Raji (cell line): Measurements from ENCODE around the gene MACROD1.

Experiments
- POLR2A ChIP-seq: IDR thresholded peaks from 2 replicates; pipeline ENCODE4 v1.6.1; 2011; ENCODE audit warnings: low read depth, low read length, control low read depth; ENCODE audit not compliant: insufficient read depth

The MACROD1 gene, protein sequence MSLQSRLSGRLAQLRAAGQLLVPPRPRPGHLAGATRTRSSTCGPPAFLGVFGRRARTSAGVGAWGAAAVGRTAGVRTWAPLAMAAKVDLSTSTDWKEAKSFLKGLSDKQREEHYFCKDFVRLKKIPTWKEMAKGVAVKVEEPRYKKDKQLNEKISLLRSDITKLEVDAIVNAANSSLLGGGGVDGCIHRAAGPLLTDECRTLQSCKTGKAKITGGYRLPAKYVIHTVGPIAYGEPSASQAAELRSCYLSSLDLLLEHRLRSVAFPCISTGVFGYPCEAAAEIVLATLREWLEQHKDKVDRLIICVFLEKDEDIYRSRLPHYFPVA

DNA sequence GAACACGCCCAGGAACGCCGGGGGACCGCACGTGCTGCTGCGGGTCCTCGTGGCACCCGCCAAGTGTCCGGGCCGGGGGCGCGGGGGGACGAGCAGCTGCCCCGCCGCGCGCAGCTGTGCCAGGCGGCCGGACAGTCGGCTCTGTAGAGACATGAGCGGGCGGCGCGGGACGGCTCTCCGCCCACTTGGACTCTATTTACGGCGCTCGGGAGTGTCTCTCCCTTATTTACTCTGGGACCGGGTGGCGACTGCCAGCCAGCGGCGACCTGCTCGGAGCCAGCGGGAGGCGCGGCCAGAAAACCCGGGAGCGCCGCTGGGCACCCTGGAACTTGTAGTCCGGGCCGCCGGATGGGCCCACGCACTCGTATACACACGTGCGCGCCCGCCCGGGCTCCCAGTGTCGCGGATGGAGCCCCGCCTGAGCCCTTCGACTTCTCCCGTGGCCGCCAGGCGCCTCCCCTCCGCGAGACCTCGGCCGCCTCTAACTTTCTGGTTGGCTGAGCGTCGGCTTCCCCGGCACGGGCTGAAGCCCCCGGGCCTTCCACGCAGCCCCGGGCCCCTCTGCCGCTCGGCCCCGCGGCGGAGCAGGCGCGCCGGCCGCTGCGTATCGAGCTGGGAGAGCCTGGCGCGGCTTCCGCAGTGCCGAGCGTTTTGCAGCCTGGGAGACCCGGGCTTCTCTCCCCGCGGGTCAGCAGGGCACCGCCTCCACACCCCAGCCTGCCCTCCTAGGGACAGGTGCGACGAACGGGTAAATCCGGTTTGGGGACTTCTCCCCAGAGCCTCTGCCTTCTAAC is at the start of gene MACROD1:
TSS of gene MACROD1 (minus strand) at position 272 of the 794 bp plus-strand sequence. CDS start at position 153, 119 bp downstream.
- TF ChIP-seq POLR2A = peak; percentile 63

DNA sequence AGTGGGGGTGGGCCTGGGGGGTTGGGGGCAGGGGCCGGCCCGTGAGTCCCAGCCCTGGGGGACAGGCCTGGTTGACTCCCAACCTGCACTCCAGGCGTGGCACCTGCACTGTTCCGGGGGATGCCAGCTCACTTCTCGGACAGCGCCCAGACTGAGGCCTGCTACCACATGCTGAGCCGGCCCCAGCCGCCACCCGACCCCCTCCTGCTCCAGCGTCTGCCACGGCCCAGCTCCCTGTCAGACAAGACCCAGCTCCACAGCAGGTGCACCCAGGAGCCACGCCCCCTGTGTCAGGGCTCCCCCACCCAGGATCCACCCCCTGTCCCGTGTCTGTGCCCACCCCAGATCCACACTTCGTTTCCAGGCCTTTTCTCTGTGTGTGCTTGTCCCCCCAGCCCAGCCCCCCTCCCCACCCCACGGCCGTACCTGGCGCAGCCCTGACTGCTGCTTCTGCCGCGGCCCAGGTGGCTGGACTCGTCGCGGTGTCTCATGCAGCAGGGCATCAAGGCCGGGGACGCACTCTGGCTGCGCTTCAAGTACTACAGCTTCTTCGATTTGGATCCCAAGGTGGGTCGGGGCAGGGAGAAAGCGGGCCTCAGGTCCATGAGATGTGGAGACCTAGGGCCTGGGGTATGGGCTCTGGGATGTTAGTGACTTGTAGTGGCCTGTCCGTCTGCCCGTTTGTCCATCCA is 45.4 kb upstream of the MACROD1 start:
- TF ChIP-seq POLR2A = no peak

DNA sequence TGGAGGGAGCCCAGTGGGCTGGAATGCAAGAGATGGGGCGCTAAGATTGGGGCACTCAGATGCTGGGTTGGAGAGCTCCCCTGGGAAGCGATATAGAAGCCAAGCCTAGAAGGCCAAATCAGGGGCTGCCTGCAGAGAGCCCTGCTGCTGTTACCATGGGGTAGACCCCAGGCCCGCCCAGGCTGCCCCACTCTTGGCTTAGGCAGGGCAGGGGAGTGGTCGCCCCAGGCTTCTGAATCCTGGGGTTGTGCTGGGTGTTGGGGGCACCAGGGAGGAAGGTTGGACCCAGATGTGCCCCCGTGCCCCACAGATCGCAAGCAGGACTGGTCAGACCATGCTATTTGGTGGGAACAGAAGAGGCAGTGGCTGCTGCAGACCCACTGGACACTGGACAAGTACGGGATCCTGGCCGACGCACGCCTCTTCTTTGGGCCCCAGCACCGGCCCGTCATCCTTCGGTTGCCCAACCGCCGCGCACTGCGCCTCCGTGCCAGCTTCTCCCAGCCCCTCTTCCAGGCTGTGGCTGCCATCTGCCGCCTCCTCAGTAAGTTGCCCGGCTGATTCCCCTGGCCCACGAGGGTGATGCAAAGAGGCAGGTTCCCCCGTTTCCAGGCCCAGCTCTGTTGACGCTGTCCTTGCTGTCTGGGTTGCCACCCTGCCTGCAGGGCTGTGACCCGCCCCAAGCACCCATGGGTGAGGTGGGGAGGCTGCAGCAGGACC is 44.5 kb upstream of the MACROD1 start:
- TF ChIP-seq POLR2A = no peak

DNA sequence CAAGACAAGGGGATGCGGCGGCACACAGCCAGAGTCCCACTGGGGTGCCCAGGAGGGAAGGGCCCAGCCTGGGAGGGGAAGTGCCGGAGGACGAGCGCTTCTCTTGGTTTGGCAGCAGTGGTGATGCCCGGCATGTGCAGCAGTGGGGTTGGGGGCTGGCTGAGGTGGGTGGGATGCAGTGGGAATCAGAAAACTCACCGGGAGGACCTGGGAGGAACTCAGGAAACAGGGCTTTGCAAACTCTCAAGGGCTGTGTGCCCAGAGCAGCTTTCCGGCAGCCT is 43.6 kb upstream of the MACROD1 start:
- no peak for TF ChIP-seq POLR2A

DNA sequence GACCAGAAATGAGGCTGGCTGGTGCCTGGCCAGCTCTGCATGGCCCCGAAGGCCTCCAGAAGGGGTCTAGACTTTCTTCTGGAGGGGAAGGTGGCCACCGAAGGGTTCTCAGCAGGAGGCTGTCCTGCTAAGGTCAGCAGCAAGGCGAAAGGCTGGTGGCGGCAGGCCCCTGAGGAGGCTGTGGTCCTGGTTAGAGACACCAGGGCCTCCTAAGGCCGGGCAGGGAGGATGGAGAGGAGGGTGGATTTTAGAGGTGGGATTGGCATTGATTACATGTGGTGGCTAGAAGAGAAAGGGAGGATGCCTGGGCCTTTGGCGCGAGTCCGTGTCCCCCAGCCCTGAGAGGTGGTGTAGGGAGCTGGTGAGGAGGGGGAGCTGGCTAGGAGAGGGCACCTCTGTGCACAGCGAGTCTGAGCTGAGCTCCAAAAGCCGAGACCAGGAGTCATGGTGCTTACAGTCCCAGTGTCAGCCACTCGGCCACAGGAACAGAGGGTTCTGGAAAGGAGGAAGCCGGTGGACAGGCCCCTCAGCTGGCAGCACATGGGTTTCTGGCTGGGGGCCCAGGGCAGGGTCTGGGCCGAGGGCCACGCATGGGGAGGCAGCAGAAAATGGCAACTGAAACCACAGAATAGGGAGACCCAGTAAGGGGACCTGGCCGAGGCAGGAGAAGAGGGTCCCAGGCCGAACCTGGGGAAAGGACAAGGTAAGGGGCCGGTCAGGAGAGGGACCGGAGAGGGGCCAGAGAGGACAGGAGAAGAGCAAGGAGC is 43.1 kb upstream of the MACROD1 start:
- TF ChIP-seq POLR2A = no peak

DNA sequence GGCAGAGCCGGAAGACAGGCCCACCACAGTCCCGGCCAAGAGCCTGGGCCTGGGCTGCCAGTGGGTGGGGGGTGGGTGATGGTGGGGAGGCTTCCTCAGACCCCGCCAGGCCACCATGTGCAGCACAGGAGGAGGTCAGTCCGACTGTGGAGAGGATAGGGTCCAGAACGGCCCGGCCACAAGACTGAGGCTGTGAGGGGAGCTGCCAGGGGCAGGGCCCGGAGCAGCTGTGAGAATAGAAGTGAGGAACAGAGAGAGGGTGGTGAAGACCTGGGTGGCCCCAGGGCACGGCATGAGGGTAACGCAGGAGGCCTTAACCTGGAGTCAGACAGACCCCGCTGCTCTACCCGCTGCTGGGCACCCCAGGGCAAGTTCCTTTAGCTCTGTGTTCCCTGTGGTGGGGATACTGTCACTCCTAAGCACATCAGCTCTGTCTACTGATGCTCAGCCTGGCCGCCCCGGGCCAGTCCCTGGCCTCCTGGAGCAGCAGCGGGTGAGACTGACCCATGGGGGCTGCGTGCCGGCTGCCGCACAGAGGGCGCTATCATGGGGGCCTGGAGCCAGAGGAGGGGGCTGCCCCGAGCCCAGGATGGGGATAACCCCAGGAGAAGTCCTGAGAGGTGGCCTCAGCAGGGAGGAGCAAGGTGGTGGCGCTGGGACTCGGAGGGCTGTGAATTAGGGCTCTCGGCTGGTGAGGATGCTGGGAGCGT is 42.3 kb upstream of the MACROD1 start:
- TF ChIP-seq POLR2A = no peak

DNA sequence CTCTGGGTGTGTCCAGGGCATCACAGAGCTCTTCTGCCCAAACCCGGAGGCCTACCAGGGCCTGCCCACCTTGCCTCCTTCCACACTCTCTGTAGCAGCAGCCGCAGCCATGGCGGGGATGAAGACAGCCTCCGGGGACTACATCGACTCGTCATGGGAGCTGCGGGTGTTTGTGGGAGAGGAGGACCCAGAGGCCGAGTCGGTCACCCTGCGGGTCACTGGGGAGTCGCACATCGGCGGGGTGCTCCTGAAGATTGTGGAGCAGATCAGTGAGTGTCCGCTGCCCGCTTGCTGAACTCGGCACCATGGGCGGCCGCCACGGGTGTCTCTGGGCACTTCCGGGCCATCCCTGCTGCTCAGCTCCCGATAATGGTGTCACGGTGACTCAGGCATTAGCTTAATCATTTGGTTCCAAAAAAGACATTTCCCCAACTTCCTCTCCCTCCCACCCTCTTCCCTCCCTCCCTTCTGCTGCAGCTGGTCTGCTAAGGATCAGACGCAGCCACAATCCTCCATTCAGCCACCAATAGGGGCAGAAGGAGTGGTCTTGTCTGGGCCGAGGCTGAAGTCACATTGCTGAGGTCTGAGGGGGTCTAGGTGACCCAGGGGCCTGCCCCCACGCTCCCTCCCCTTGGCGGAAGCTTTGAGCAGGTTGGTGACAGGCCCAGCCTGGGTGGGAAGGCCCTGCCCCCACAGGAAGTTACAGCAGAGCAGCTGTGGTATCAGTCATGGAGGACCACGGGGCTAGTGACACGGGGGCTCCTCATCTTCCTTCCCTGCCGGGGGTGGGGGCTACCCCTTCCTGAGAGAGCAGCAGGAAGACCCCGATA is 41.6 kb upstream of the MACROD1 start:
- TF ChIP-seq POLR2A = peak; percentile 81

DNA sequence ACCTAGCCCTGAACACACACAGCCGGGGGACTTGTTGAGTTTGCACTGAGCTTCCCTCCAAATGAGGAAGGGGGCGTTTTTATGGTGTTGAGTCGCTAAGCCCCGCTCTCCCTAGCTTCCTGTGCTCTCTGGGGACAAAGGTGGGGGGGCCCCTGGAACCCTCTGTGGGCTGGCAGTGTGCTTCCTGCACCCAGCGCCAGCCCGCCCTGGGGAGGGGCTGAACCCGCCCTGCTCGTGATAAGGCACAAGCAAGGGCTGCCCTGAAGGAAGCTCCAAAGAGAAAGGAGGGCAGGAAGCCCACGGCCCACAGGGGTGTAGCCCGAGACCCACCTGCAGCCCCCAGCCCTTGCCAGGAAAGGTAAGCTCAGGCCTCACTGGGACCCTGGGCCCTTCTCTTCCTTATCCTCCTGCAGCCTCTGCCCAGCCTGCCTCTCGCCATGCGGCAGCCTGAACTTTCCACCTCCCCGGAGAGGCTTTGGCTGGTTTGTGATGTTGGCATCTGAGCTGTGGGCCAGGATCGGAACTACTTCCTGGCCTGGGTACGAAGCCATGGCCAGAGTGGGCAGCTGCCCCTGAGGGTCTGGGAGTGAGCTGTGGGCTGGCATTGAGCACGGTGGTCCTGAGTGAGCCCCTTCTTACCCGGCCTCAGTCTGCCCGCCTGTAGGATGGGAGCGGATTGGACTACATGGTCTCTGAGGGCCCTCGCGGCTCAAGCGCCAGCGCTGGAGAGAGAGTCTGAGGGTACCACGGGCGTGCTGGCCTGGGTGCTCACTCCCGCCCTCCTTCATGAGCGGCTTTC is 40.7 kb upstream of the MACROD1 start, which contains the start of gene FERMT3:
TSS of gene FERMT3 (plus strand) at position 265 of the 799 bp plus-strand sequence. CDS start 644 bp downstream, outside the sequence.
- peak; percentile 73 for TF ChIP-seq POLR2A

DNA sequence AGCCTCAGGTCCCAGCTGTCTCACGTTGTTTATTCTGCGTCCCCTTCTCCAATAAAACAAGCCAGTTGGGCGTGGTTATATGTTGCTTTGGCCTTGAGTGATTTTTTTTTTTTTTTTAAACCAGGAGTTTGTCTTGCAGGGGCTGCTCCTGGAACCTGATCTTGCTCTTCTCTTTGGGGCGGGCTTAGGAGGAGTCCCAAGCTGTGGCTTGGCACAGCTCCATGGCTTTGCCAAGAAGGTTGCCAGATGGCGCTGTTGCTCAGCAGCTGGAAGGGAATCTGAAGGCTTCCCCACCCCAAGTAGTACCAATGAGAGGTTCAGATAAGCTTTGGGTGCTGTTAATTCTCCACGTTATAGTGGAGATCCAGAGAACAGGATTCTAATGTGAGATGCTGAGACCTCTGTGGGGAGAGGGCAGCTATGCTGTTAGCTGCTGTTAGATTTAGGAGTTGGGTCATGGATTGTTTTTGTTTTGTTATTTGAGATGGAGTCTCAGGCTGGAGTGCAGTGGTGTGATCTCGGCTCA is 38.6 kb upstream of the MACROD1 start:
- TF ChIP-seq POLR2A = 0 out of 2 replicates have a peak, but pooled peaks have one; percentile 34

DNA sequence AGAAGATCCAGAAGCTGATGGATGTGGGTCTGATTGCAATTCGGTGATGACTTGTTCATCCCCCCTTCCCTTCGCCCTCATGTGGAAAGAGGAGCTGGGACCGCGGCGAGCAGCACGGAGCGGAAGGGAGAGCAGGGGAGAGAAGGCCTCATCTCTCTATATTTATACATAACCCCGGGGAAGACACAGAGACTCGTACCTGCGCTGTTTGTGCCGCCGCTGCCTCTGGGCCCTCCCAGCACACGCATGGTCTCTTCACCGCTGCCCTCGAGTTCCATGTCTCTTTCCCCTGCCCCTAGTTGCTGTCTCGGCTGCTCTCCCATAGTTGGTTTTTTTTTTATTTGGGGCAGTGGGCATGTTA is 38.1 kb upstream of the MACROD1 start:
- no peak for TF ChIP-seq POLR2A

DNA sequence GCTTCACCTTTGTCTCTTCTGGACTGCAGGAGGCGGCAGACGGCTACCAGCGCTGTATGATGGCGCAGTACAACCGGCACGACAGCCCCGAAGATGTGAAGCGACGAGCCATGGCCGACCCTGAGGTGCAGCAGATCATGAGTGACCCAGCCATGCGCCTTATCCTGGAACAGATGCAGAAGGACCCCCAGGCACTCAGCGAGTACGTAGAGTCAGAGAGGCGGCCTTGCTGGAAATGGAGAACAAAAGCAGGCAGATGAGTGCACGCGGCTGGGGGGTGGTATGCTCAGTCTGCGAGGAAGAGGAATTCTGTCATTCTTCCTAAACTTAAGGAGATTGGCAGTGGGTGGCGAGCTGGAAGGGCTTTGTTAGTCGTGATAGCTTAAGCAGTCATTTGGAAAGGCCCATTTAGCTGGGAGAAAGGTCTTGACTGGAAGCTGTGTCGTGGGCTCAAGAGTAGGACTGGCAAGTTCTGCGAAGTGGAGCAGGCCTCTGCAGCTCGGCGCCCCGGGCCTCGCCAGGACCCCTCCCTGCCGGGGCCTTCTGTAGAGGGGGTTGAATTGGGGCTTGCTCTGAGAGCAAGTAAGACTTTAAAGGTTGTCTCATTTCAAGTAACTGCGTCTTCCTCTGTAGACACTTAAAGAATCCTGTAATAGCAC is 37.6 kb upstream of the MACROD1 start:
- no peak for TF ChIP-seq POLR2A
